GM18499 (cell line): ENCODE results near the gene SOCS3.

ENCODE experiments used
- ATAC-seq: cut with Tn5 transposase; IDR thresholded peaks from one replicate; pipeline ENCODE4 v1.9.1; 2021; ENCODE audit warnings: moderate number of reproducible peaks; ENCODE audit not compliant: insufficient read depth, unreplicated experiment

The SOCS3 gene

DNA sequence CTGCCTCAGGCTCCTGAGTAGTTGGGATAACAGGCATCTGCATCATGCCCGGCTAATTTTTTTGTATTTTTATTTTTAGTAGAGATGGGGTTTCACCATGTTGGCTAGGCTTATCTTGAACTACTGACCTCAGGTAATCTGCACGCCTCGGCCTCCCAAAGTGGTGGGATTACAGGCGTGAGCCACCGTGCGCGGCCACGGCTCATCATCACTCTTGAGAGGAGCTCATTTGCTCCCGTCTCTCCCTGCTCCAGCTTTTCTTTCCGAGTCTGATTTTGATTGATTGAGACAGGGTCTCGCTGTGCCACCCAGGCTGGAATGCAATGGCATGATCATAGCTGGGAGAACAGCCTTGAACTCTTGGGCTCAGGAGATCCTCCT lies 31.2 kb upstream of the SOCS3 start:
- no peak for ATAC-seq

DNA sequence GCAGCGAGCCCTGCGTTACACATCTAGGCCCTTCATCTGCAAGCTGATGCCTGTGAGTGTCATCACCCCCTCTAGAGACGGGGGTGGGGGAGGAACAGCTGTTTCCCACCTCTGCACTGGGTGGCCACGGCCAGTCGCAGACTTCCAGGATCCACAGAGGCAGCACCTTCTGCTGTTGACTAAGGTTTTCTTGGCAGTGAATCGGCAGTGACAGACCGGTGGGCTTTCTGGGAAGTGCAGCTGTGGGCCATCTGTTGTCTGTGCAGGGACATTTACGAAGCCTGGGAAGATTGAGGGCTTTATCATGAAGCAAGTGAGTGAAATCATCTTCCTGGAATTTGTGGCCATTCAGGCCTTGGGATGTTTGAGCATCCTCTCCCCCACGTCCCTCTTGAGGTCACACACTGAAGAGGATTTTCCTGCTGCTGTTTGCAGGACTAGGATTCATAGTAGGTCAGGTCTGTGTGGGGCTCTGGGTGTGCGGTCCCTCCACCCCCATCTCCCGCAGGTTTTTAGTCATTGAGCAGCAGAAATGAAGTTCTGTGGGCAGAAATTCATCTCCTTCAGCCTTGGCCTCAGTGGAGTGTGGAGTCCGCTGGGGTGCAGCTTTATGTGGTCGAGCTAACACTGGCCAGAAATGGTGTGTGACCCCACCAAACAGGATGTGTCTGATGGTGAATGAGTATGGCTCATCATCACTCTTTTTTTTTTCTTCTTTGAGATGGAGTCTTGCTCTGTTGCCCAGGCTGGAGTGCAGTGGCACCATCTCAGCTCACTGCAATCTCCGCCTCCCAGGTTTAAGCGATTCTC lies 30.6 kb upstream of the SOCS3 start:
- ATAC-seq: no peak

DNA sequence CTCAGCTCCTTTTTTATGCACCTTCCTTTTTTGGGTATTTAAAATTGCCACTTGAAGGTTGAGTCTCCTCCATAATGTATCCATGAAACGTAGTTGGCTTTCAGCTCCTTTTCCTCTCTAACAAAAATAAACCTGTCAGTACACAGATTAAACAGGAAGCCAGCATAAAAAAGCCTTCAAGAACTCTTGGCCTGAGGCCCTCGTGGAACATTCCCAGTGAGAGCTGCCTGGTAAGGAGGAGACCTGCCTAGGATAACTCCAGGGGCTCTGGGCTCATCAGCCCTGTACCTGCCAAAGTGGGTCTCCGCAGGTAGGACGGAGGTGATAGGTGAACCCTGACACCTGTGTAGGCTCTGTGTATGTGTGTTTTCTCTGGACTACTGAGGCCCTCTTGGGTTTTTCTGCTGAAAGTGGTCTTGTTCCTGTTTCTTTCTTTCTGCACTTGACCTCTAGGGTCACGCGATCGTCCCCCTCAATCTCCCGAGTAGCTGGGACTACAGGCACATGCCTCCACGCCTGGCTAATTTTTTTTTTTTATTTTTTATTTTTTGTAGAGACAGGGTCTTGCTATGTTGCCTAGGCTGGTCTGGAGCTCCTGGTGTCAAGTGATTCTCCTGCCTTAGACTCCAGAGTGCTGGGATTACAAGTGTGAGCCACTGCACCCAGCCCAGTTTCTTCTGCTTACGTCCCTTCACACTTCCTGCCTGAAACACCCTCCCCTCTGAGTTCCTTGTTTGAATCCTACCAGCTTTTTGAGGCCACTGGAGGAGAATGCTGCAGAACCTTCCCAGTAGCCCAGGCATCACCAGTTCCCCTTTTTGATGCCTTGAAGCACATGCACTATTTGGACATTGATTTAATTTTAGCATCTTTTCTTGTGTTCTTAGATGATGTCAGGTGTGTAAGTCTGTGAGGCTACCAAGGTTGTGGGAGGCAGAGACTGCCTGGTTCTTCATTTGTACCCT lies 28.4 kb upstream of the SOCS3 start:
- ATAC-seq: no peak

DNA sequence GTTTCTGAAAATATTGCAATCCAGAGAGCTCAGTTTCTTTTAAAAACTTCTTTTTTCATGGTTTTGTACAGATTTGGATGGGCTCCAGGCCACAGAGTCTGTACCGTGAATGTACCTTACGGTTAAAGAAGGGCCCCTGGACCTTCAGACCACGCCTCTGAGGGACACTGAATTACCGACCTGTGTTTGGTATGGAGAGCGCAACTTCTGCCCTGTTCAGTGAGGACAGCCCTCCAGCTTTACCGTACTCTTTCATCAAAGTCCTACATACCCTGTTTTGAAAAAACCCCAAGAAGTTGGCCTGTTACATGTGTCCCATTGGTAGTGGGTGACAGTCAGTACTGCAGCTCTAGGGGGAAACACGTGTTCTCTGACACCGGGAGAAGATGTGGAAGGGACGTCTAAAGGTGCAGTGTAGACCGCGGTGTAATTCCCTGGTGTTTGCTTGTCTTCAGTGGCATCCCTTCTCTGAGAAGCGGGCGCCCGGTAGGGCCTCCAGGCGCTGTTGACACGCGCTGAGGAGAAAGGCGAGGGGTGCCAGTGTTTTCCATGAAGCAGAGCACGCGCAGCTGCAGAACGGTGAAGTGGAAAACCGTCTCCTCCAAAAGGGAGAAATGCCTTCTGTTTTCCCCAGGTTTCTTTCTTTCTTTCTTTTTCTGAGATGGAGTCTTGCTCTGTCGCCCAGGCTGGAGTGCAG lies 24.8 kb upstream of the SOCS3 start:
- no peak for ATAC-seq

DNA sequence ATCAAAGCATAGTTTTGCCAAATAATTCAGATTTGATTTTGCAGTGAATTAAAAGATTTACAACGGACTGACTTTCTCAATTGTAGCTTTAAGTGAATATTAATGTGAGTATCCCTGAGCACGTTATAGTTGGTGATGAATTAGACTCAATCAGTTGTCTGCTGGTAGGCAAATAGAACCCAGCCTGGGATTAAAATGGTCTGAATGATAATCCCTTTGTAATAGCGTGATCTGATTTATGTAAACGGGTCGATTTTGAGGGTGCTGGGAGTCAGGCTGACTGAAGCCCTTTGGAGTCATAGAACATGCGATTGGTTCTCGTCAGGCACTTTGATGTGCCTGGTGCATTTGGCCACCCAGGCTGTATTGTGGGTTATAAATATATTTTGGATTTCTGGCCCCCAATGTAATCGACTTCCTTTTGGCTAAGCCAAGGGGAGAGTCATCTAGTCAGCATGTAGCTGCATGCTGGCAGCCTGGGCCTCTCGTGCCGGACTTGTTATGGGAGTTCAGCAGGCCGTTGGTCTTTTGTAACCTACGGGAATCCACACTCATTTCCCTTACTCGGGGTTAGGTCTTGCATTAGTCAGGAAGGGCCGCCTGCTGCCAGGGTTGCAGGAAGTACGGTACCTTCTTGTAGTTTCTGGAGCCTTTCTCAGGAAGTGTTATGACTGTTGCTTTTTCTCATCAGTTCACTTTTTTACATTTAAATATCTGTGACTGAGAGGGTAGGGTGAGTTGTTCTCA lies 24.0 kb upstream of the SOCS3 start:
- no peak for ATAC-seq

DNA sequence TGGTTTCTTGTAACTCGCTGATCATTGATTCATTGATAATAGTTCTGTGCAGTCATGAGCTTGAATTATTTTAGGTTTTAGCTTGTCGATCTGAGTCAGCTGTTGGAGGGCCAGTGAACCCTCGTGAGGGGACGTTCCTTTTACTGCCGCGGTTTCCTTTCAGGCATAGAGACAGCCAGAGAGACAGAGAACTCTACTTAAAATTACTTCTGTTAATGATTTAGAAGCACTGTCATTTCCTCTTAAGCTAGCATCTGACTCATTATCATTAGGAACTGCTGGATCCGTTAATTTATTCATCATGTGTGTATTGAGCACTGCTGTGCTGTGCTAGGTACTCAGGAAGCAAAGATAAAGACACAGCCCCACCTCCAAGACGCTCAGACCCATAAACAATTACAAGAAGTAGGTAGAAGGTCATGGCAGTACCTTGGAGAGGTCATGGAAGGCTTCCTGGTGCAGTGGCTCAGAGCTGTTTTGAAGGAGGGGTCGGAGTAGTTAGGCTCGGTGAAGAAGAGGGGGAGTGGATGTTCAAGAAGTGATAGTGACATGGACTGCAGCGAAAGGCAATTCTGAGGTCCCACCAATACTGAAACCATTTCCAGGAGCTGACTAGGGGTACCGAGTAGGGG lies 21.8 kb upstream of the SOCS3 start:
- no peak for ATAC-seq

DNA sequence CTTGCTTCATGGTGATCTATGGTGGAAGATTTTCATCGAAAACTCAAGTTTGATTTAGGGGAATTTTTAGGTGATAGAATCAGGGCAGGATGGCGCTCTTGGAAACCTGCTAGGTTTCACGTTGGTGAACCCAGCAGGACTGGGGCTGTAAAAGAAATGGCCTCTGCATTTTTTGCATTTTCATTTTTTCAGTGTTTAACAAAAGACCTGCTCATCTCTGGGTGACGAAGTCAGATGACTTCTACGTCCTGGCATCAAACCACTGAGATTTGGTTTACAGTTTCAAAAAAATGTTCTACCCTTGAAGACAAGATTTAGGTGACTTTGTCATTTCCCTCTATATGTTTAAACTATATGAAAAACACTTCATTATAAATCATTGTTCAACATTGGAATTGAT lies 20.5 kb upstream of the SOCS3 start:
- no peak for ATAC-seq

DNA sequence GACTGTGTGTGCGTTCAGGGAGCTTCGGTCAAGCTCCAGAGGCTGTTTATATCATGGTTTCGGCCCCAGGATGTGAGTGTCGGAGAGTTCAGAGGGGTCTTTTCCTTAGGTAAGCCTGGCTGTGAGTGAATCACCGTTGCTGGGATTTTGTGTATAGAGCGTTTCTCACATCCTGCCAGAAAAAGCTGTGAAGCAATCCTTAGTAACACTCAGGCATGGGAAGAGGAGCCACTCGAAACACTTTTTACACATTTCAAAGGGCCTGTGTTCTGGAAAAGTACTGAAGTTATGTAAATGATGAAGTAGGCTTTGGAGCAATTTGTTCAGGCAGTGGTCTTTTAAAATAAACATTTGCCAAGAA lies 19.2 kb upstream of the SOCS3 start:
- ATAC-seq: no peak

DNA sequence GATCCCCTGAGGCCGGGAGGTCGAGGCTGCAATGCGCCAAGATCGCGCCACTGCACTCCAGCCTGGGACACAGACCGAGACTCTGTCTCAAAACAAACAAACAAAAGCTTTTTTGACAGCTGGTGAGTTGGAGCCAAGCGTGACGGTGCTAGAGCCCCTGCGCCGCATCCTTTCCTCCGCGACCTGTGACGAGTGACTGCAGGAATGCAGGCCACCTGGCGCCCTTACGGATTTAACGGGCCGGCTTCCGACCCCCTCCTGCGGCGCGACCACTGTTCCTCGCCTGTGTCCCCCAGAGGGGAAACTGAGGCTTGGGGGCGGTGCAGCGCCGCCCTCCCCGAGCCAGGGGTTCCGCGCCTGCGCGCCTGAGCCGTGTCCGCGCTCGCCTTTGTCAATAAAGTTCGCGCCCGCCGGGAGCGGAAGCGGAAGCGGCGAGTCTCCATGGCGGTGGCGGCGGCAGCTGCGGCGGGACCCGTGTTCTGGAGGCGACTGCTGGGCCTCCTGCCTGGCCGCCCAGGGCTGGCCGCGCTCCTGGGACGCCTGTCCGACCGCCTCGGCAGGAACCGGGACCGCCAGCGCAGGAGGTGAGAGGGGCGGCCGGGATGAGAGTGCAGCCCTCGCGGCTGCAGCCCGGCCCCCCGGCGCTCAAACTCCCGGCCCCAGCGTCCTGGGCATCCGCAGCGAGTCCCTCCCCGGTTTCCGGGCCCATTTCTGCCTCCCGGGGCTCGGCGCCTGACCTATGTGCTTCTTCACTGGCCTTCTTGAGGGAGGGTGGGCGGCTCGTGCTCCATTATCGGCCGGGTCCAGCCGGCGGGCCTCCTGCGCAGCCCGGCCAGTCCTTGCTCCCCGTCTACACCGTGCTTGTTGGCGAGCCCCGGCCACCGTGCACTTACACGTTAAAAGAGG lies 18.6 kb upstream of the SOCS3 start, which contains the start of gene PGS1:
Gene PGS1, plus strand, starts transcription at position 425 of the 906 bp plus-strand sequence. Its CDS starts 17 bp downstream, at position 442.
- no peak for ATAC-seq

DNA sequence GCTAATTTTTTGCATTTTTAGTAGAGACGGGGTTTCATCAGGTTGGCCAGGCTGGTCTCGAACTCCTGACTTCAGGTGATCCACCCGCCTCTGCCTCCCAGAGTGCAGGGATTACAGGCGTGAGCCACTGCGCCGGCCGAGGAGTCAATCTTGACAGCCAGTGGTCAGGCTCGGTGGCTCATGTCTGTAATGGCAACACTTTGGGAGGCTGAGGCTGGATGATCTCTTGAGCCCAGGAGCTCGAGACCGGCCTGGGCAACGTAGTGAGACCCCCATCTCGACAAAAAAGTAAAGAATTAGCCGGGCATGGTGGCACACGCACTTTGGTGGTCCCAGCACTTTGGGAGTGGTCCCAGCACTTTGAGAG lies 18.0 kb upstream of the SOCS3 start:
- no peak for ATAC-seq

DNA sequence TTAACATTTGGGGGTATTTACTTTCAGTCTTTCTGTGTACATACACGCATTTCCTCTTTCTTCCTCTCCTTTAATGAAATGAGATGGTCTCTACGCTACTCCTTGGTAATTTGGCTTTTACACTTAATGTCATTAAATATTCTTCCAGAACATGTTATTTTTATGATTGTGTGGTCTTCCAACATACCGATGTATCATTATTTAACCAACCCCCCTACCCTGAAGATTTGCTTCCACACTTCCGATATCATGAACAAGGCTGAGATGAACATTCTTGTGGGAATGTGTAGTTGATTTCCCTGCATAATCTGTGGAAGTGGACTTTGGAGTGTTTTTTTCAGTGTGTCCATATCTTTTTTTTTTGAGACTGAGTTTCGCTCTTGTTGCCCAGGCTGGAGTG lies 16.3 kb upstream of the SOCS3 start:
- no peak for ATAC-seq

DNA sequence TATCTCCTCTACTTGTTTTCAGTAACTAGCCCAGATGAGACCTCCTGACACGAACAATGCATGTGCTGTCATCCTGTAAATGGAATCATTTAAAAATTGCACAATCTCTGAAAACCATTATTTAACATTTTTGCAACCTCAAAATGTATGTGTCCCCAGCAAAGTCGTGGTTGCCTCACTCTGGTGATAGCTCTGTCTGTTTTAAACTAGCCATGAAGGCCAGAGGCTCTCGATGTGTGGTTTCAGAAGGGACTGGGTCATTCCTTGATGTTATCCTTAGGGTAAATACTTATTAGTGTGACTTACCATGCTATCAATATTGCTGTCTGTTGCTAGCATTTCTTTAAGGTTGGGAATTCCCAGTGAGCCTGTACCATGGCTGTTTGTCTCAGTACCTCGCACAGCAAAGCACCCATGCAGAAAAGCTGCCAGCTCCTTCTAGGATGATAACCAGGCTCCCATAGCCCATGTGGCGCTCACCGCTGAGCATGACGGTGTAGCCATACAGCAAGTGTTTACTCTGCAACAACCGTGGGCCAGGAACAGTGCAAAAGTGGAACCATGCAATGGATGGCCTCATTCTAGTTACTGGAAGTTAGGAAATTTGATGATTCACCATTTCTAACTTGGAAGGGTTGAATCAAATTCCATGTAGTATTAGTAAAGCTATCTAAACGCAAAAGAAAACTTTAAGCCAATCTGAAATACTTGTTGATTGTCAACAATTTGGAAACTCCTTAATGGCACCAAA lies 15.7 kb upstream of the SOCS3 start:
- no peak for ATAC-seq

DNA sequence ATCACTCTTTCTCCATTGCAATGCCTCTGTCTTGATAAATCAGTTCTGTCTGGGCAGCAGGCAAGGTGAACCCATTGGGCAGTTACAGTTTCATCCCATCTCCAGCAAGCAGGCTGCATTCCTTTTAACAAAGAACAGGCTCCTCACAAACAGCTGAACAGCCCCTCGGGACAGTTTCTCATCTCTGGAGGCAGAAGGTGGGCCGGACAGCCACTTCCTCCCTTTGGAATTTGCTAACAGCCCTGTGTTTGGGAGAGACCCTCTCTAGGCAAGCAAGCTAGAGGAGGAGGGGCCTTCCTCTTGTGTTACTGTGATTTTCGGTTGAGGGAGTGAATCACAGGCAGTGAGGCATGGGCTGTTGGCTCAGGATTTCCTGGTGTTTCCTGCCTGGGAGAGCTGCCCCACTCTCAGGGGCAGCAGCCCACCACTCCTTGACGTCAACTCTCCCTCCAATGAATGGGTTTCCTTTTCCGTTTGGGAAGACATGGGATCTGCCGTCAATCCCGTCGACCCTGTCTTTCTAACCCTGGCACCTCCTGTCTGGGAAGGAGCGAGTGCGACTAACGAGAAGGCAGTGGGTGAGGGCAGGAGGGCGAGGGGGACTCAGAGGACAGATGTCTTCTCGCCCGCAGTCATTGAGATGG lies 14.9 kb upstream of the SOCS3 start:
- no peak for ATAC-seq

DNA sequence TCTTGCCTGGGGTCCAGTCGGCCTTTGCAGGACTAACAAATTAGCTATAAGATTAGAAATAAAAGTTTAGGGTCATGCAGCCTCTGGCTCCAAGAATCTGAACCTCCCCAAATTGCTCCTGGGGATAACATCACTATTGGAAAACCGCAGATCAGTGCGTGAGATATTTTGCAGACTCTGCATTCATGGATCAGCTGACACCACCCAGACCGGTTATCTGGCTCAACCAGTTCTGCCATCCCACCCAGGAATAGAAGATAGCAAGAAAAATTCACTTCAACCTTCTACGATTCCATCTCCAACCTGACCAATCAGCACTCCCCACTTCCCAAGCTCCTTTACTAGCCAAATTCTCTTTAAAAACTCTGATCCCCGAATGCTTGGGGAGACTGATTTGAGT lies 14.3 kb upstream of the SOCS3 start:
- ATAC-seq: no peak

DNA sequence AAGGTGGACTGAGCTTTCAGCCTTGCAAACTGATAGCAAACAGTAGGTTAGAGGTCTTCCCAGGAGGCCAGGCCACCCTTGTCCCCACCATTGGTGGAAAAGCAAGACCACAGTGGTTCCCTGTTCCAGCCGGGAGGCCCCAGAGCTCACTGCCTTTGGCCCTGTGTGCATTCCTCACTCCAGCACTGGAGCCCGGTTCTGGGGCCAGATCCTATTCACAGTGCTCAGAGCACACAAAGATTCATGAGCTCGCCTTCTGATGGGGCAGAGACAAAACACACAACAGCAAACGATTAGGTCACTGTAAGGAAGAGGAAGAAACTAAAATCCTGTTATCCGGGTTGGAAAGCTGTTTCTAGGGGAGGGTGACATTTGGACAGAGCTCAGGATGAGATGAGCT lies 13.0 kb upstream of the SOCS3 start:
- no peak for ATAC-seq

DNA sequence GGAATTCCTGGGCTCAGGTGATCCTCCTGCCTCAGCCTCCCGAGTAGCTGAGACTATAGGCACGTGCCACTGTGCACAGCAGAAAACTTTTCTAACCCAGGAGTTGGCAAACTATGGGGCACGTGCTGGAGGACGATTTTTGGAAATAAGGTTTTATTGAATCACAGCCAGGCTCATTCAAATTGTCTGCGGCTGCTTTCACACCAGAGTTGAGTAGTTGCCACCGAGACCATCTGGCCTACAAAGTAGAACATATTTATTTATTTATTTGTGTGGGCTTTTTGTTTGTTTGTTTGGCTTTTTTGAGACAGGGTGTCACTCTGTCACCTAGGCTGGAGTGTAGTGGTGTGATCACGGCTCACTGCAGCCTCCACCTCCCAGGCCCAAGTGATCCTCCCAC lies 11.2 kb upstream of the SOCS3 start:
- ATAC-seq: no peak

DNA sequence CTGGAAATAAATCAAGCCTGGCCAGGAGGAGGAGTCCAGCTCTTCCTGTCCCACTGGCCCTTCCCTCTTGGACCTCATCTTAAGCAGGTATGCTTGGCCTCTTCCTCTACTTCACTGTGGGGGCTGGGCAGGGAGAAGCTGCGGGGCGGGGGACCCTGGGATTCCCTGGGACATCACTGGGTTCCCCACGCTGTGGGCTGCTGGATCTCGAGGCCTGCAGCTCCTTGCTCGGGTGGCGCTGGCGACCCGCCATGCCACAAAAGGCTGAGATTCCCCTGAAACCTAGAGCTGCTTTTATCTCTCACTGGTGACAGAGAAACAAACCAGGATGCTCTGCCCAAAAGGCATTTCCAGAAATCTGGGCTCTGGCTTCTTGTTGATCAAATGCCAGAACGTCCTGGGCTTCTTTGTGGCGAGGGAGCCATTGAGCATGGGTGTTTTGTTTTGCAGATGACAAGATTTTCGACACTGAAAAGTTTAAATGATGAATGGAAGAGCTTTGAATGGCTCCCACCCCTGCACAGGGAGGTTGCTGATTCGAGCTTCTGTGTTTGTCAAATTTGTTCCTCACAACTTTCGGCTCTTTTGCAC lies 10.0 kb upstream of the SOCS3 start:
- ATAC-seq: no peak
